ENCODE results near the gene LPIN2.

DNA sequence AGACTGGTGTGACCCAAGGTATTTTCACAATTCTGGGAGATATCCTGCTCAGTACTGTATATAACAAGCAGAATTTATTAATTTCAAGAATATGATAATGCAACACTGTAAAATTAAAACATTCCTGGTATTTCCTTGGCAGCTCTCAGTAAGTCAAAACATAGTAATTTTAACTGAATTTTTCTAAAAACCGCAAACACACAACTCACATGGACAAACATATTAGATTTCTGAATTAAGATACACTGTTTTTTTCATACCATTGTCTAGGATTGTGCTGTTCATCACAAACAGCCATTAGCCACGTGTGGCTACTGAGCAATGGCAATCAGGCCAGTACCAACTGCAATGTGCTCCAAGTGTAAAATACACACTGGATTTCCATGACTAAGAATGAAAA, 29.6 kb downstream of the LPIN2 start:
- TF ChIP-seq, protein P1, sequence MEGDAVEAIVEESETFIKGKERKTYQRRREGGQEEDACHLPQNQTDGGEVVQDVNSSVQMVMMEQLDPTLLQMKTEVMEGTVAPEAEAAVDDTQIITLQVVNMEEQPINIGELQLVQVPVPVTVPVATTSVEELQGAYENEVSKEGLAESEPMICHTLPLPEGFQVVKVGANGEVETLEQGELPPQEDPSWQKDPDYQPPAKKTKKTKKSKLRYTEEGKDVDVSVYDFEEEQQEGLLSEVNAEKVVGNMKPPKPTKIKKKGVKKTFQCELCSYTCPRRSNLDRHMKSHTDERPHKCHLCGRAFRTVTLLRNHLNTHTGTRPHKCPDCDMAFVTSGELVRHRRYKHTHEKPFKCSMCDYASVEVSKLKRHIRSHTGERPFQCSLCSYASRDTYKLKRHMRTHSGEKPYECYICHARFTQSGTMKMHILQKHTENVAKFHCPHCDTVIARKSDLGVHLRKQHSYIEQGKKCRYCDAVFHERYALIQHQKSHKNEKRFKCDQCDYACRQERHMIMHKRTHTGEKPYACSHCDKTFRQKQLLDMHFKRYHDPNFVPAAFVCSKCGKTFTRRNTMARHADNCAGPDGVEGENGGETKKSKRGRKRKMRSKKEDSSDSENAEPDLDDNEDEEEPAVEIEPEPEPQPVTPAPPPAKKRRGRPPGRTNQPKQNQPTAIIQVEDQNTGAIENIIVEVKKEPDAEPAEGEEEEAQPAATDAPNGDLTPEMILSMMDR (conservative IDR thresholded peaks at IDR 0.05; ENCODE audit: low read depth, low read length): no peak
- TF ChIP-seq POLR2A (IDR thresholded peaks at IDR 0.05; ENCODE audit: low read depth, low read length) (no peak), RFX5 (IDR thresholded peaks at IDR 0.05; ENCODE audit: low read depth, low read length) (no peak), MAFK (IDR thresholded peaks at IDR 0.05; ENCODE audit: low read depth, low read length) (no peak), RCOR1 (IDR thresholded peaks at IDR 0.05; ENCODE audit: insufficient replicate concordance, low read length) (no peak)

Data from IMR-90 (cell line).